Measurements from ENCODE around the gene PTX4. TPM values are rescaled to one million over a fixed set of nuclear protein-coding genes. Genes with fewer than 3 reads are reported as not detected.
"Not testable (repeated sequence)": the region's sequence is repeated elsewhere in the genome, so short reads cannot be mapped to it uniquely, and the experiment has no call there.

The PTX4 gene
- total RNA-seq, 1 experiment from 2014 or later: not detected

DNA sequence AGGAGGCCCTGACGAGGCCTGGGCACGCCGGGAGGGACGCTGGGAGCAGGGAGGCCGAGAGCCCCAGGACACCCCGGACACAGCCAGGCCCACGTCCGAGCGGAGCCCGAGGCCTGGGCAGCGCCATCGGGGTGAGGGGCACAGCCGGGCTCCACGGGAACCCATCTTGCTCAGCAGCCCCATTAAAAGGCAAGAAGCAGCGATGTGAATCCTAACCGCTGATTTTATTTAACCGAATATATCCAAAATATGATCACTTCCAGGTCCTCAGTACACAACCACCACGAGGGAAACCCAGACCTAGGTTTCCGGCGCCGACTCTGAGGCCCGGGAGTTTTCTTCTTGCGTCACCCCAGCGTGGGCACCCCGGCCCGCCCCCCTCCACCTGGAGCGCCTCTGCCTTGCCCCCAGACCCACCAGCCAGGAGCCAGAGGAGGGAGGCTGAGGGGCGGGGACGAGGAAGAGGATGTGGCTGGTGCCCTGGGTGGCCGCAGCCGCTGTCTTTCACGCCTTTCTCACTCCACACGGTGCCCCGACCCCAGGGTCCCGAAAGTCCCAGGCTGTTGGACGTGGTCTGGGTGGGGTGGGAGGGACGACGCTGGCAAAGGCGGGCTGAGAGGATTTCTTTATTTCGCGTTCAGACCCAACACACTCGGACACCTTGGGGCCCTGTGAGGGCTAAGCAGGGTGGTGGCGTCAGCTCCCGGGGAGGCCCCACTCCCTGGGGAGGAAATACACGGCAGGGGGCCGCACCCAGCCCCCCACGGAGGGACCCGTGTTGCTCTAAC lies 43.8 kb downstream of the PTX4 start:
- no peak for DNase-seq (ENCODE audit: low read depth)

DNA sequence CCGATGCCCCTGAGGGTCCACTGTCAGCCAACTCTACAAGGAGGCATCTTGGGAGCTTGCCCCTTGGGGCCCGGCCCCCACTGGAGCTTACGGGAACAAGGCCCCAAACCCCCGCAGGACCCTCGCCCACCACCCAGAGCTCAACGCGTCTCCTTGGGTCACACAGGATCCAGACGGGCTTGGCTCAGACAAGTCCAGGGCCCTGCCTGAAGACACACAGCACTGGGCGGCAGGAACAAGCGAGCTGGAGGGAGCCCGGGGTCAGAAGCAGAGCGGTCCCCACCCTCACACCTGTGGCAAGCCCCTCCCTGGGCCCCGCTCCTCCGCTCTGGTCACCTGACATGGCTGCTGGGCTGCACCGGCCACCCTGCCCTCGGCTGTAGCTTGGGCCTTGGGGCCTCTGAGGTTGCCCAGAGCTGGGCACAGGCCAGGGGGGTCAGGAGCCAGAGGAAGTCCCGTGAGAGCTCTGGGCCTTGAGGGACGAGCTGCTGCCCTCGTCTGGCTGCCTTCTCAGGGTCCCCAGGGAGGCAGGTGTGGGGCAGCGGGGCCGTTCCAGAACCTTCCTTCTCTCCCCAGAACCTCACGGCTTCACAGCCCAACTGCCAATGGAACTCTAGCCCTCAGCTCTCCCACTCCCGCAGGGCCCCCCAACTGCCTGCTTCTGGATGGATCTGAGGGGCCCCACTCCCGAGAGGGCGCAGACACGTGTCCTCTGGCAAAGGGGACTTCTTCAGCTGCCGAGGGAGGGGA lies 44.6 kb downstream of the PTX4 start, which contains the start of gene CCDC154:
CCDC154 (minus strand) TSS at position 577 of the 750 bp plus-strand sequence; CDS start at position 343, 234 bp downstream.
- DNase-seq (ENCODE audit: low read depth): no peak

DNA sequence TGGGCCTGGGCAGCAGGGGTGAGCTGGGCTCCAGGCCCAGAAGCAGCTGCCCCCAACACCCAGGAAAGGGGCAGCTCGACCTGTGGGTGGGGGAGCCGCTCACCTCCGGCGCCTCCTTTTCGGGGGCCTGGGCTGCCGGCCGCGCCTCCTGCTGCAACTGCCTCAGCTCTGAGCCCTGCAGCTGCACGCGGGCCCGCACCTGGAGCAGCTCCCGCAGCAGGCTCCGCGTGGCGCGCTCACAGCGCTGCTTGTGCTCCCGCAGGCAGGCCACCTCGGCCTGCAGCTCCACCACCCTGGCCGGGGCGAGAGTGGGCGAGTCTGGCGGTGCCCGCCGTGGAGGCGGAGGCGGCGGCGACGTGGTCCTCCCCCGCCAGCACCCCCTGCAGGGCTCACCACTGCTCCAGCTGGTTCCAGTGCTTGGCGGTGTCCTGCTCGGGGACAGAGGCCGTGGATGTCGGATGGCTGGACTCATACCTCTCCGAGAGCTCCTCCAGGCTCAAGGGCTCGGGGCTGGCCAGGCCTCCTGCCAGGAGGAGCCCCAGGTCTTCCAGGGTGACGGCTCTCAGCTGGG lies 45.3 kb downstream of the PTX4 start:
- no peak for DNase-seq (ENCODE audit: low read depth)

DNA sequence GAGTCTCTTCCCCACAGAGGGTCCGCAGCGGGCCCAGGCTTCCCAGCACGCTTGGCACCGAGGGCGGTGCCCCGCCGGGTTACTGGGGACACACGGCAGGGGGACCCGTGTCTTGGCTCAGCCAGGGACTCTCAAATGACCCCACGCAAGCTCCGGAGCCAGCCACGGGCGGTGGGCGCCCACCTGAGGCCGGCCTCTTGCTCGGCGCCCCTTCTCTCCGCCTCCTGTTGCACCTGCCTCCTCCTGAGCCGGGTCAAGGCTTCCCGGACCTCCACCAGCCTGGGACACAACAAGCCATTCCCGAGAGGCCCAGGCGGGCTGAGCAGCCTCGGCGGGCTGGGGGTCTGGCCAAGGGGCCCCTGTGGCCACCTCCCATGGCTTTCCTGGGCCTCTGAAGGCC lies 46.0 kb downstream of the PTX4 start:
- no peak for DNase-seq (ENCODE audit: low read depth)

DNA sequence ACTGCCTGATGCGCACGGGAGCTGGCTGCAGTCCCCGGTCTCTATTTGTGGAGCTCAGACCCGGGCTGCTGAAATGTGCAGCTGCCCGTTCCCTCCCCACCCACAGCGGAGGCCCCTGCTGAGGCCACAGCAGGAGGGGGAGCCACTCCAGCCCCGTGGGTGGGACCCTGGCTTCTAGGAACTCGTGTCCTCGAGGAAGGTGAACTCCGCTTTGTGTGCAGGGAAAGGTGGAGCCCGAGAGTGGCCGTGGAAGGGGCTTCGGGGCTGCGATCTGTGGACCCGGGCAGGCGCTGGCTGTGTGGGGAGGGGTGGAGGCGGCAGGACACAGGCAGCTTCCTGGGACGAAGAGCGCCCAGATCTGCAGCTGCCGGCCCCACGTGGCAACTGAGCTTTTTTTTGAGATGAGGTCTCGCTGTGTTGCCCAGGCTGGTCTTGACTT lies 47.3 kb downstream of the PTX4 start:
- no peak for DNase-seq (ENCODE audit: low read depth)

DNA sequence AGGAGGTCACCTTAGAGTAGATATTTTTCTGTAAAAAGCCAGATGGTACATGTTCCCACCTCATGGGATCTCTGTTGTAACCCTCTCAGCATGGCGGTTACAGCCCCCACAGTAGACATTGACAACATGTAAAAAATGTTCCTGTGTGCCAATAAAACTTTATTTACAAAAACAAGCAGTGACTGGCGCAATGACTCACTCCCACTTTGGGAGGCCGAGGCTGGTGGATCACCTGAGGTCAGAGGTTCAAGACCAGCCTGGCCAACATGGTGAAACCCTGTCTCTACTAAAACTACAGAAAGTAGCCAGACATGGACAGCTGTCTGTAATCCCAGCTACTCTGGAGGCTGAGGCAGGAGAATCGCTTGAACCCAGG lies 49.1 kb downstream of the PTX4 start:
- DNase-seq (ENCODE audit: low read depth): not testable (repeated sequence)

DNA sequence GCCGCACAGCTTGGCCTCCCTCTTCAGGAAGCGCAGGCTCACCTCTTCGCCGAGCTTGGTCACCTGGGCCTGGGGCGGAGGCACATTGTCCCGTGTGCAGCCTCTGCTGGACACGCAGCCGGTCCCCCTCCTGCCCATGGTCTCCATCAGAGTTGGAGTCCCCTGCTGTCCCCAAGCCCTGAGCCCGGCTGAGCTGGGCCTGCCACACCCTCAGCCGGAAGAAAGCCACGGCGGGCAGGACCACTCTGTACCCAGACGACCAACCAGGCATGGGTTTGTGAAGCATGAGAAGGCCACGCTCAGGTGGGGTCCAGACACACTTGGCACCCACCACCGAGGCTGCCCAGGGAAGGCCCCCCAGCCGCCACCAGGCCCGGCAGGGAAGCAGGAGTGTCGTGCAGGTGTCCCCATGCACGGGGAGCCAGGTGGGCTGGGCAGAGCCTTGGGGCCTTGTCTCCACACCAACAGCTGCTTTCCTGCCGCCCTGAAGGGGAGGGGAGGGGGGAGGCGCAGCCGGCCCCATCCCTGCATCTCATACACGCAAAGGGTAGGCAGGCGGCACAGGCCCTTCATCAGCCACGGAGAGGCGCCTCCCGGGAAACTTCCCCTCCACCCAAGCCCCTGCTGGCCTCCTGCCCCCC lies 49.6 kb downstream of the PTX4 start:
- no peak for DNase-seq (ENCODE audit: low read depth)

DNA sequence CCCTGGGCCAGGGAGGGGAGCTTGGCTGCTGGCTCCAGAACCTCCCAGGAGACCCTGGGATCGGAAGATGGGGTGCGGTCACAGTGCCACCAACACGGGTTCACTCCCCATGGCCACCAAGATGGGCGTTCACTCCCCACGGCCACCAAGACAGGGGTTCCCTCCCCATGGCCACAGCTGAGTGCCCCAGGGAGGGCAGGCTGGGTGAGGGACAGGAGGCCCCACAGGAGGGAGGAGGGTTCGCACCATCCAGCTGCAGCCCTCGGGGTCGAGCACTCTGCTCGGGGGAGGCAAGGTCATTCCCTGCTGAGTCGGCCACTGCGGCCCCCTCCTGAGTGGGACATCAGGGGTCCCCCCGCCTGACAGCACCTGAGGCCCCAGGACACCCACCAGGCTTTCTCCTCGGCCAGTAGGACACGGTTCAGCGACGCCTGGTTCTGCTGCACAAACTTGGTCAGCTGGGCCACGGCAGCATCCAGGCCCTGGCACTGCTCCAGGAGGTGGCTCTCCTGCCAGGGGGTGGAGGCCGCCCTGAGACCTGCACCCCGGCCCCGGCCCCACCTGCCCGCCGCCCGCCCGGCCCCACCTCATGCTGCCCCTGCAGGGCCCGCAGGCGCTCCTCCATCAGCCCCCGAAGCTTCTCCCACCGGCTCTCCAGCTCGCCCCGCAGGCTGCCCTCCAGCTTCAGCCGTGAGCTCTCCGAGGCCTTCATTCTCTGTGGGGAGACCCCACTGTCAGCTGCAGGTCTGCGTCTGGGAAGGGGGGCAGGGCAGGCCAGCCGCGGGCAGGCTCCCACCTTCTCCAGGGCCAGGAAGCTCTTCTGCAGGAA lies 50.3 kb downstream of the PTX4 start:
- DNase-seq (ENCODE audit: low read depth): no peak

DNA sequence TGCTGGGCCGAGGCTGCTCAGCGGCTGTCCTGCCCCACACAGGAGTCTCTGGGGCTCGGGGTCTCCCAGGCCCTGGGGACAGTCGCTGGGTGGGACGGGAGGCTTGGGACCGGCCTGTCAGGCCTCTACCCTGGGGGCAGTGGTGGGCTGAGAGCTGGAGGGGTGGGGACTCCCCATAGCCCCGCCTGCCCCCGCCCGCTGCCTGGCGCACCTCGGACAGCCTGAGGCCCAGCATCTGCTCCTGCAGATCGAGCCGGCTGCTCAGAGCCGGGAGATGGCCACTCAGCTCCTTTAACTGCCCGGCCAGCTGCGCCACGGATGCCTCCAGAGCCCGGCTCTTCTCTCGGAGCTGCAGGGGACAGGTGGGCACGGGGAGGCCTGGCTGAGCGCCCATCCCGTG lies 51.1 kb downstream of the PTX4 start:
- no peak for DNase-seq (ENCODE audit: low read depth)

DNA sequence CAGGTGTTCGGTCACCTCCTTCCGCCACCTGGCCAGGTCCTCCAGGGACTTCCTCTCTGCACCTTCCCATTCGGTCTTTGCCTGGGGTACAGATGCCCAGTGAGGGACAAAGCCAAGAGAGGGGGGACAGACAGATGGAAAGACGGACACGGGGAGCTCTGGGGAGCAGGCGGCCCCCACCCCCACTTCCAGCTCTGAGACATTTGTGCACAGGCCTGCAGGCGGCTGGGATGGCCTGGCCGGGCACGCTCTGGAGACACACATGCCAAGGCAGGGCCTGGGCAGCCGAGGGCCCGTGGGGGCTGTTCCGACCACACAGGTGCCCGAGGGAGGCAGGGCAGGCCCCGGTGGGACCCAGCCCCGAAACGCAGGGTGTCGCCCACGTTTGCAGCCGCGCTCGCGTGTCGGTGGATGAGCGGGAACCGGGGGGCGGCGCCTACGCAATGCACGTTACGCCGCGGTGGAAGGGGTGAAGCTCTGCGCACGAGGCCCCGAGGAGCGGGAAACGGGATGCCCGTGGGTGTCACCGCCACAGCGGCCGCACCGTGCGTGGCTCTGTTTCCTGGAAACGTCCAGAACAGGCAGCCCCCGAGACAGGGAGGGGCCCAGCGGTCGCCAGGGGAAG lies 51.9 kb downstream of the PTX4 start:
- DNase-seq (ENCODE audit: low read depth): no peak

DNA sequence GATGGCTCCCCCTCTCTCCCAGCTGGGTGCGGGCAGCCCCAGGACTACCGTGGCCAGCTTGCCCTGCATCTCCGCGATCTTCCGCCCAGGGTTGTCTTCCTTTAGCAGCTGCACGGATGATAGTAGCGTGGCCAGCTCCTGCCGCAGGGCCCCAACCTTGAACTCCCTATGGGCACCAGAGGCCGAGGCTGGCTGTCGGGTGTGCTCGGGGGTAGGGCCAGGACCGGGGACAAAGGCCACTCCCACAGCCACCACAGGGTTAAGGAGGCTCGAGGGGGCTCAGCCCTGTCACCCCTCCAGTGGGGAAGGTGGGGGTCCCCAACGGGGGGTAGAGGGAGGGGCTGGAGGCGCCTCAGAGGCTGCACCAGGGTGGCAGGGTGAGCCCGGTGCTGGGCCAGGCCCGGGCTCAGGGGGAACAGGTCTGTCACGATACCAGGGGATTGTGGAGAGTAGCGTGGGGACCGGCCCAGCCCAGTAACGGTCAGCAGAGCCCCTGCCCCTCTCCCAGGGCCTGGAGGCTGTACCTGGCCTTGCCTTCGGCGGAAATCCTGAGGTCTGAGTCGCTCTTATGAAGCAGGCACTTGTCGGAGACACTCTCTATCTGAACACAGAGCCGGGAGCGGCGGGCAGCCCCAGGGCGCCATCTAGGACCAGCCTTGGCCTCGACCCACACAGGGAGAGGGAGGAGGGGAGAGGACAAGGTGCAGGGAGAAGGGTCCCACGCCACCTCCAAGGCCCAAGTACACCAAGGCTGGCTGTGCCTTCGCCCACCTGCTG lies 52.6 kb downstream of the PTX4 start:
- DNase-seq (ENCODE audit: low read depth): no peak

Other genes with a start within 250 kb of the PTX4 start
- gene TPSAB1, start 248.2 kb downstream of the PTX4 start, total RNA-seq (2014; rRNA removed; shearing (Covaris generic)): 0.39 and 0.72 TPM in 2 replicates
- gene TPSD1, start 232.9 kb downstream of the PTX4 start, total RNA-seq (2014; rRNA removed; shearing (Covaris generic)): not detected in 2 replicates
- 50.4 and 53.6 TPM in 2 replicates for gene UBE2I, start 179.3 kb downstream of the PTX4 start, total RNA-seq (2014; rRNA removed; shearing (Covaris generic))
- 1.2 and 2.4 TPM in 2 replicates for gene BAIAP3, start 155.3 kb downstream of the PTX4 start, total RNA-seq (2014; rRNA removed; shearing (Covaris generic))
- 50.0 and 65.5 TPM in 2 replicates for gene TSR3, start 137.1 kb downstream of the PTX4 start, total RNA-seq (2014; rRNA removed; shearing (Covaris generic))
- gene GNPTG, start 137.0 kb downstream of the PTX4 start, total RNA-seq (2014; rRNA removed; shearing (Covaris generic)): 27.8 and 42.1 TPM in 2 replicates
- 4.8 and 8.8 TPM in 2 replicates for gene UNKL, start 74.2 kb downstream of the PTX4 start, total RNA-seq (2014; rRNA removed; shearing (Covaris generic))
- gene UQCC4, start 68.2 kb downstream of the PTX4 start, total RNA-seq (2014; rRNA removed; shearing (Covaris generic)): 25.1 and 30.1 TPM in 2 replicates
- not detected in 2 replicates for gene PERCC1, start 57.9 kb downstream of the PTX4 start, total RNA-seq (2014; rRNA removed; shearing (Covaris generic))
- not detected in 2 replicates for gene CCDC154, start 44.4 kb downstream of the PTX4 start, total RNA-seq (2014; rRNA removed; shearing (Covaris generic))
- 33.3 and 38.6 TPM in 2 replicates for gene CLCN7, start 13.9 kb downstream of the PTX4 start, total RNA-seq (2014; rRNA removed; shearing (Covaris generic))
- 9.0 and 12.8 TPM in 2 replicates for gene TELO2, start 4.4 kb upstream of the PTX4 start, total RNA-seq (2014; rRNA removed; shearing (Covaris generic))
- gene TMEM204, start 44.7 kb upstream of the PTX4 start, total RNA-seq (2014; rRNA removed; shearing (Covaris generic)): not detected in 2 replicates
- 4.9 and 9.4 TPM in 2 replicates for gene IFT140, start 123.1 kb upstream of the PTX4 start, total RNA-seq (2014; rRNA removed; shearing (Covaris generic))
- 3.2 and 4.7 TPM in 2 replicates for gene CRAMP1, start 123.4 kb upstream of the PTX4 start, total RNA-seq (2014; rRNA removed; shearing (Covaris generic))
- gene JPT2, start 189.3 kb upstream of the PTX4 start, total RNA-seq (2014; rRNA removed; shearing (Covaris generic)): 140 and 148 TPM in 2 replicates
- gene MAPK8IP3, start 217.3 kb upstream of the PTX4 start, total RNA-seq (2014; rRNA removed; shearing (Covaris generic)): 6.7 and 16.3 TPM in 2 replicates

Data from RPMI7951 (cell line).